GM12892 (cell line): Measurements from ENCODE around the gene TAOK3.
"Not testable (repeated sequence)": the region's sequence is repeated elsewhere in the genome, so short reads cannot be mapped to it uniquely, and the experiment has no call there.

ENCODE experiments used
- POLR2A ChIP-seq: IDR thresholded peaks from 2 replicates; pipeline ENCODE4 v1.6.1; 2011; ENCODE audit warnings: low read depth, low read length, control low read depth
- POLR2AphosphoS5 ChIP-seq: IDR thresholded peaks from 2 replicates; pipeline ENCODE4 v1.6.1; 2011; ENCODE audit warnings: low read depth, low read length, control low read depth

GRCh38 chr12:118354503-118354902, 18.2 kb downstream of the TAOK3 start:
- TF ChIP-seq POLR2A, POLR2AphosphoS5: not testable (repeated sequence)
